K562 (cell line): ENCODE measurements around the gene RCOR2. TPM values are rescaled to one million over a fixed set of nuclear protein-coding genes. Genes with fewer than 3 reads are reported as not detected.

Source experiments
- ATF2 ChIP-seq: sonication (generic); formaldehyde crosslinking; IDR thresholded peaks from 2 replicates; pipeline ENCODE4 v1.8.1; 2022; ENCODE audit warnings: missing genetic modification reagents
- HDAC3 ChIP-seq: fragments of 450-650 bp; IDR thresholded peaks from 2 replicates; pipeline ENCODE4 v1.6.1; 2018; ENCODE audit warnings: borderline replicate concordance, mild to moderate bottlenecking, moderate library complexity; ENCODE audit not compliant: partially characterized antibody
- IFI16 ChIP-seq: fragments of 250-450 bp; sonication (Bioruptor Pico); IDR thresholded peaks from 2 replicates; pipeline ENCODE4 v2.1.2; 2022; ENCODE audit warnings: mild to moderate bottlenecking, inconsistent platforms
- KDM4B ChIP-seq, 2 experiments: fragments of 450-650 bp in 1 of 2; sonication (generic) in 1 of 2; IDR thresholded peaks; 2 replicates each; pipeline ENCODE4 v1.6.1; 2016 to 2017; ENCODE audit warnings: borderline replicate concordance in 2 of 2, antibody characterized with exemption in 1 of 2, low read depth in 1 of 2, mild to moderate bottlenecking in 1 of 2
- NFE2L1 ChIP-seq: fragments of 450-650 bp; IDR thresholded peaks from 2 replicates; pipeline ENCODE4 v1.6.1; 2016; ENCODE audit warnings: missing genetic modification characterization, low read depth, mild to moderate bottlenecking, missing compliant biosample characterization, moderate library complexity, borderline replicate concordance
- POLR2A ChIP-seq: fragments of 450-650 bp; conservative IDR thresholded peaks from 2 replicates; pipeline ENCODE4 v1.6.1; 2016
- POLR3A ChIP-seq: IDR thresholded peaks from 2 replicates; pipeline ENCODE4 v1.6.1; 2011; ENCODE audit warnings: borderline replicate concordance, mild to moderate bottlenecking, moderate library complexity; ENCODE audit not compliant: insufficient read length, insufficient read depth; ENCODE audit errors: extremely low read depth
- RBM14 ChIP-seq: fragments of 200-400 bp; formaldehyde crosslinking; IDR thresholded peaks from 2 replicates; pipeline ENCODE4 v1.6.1; 2018; ENCODE audit warnings: low read depth, mild to moderate bottlenecking, low read length, moderate library complexity, borderline replicate concordance; ENCODE audit not compliant: insufficient read depth
- RBM25 ChIP-seq: fragments of 200-400 bp; formaldehyde crosslinking; IDR thresholded peaks from 2 replicates; pipeline ENCODE4 v1.6.1; 2018; ENCODE audit warnings: low read length, low read depth, moderate library complexity; ENCODE audit not compliant: severe bottlenecking
- RCOR1 ChIP-seq, 2 experiments: IDR thresholded peaks; 2 replicates each; pipeline ENCODE4 v1.6.1; 2012; ENCODE audit warnings: low read depth in 2 of 2, low read length in 2 of 2, borderline replicate concordance in 1 of 2, improper control_type of control experiment in 1 of 2
- TAL1 ChIP-seq: fragments of 450-650 bp; IDR thresholded peaks from 2 replicates; pipeline ENCODE4 v1.6.1; 2016; ENCODE audit warnings: mild to moderate bottlenecking
- TARDBP ChIP-seq: fragments of 450-650 bp; IDR thresholded peaks from 2 replicates; pipeline ENCODE4 v1.6.1; 2016
- TCF15 ChIP-seq: fragments of 250-450 bp; sonication (Bioruptor Pico); IDR thresholded peaks from 2 replicates; pipeline ENCODE4 v1.8.0; 2022; ENCODE audit warnings: moderate library complexity, mild to moderate bottlenecking, inconsistent platforms
- TCF3 ChIP-seq: sonication (generic); formaldehyde crosslinking; IDR thresholded peaks from 2 replicates; pipeline ENCODE4 v1.4.0; 2020; ENCODE audit warnings: mild to moderate bottlenecking, missing genetic modification reagents
- TEAD4 ChIP-seq, 2 experiments: sonication (generic) in 1 of 2; formaldehyde crosslinking in 1 of 2; IDR thresholded peaks; 2 replicates each; pipeline versions ENCODE4 v1.6.1 to v1.8.0; 2012 to 2022; ENCODE audit warnings: borderline replicate concordance in 1 of 2, inconsistent platforms in 1 of 2, low read length in 1 of 2, mild to moderate bottlenecking in 1 of 2, missing genetic modification reagents in 1 of 2
- TSHZ1 ChIP-seq: fragments of 250-450 bp; sonication (Bioruptor Pico); IDR thresholded peaks from 2 replicates; pipeline ENCODE4 v1.4.0; 2020; ENCODE audit warnings: mild to moderate bottlenecking, moderate library complexity
- YY1 ChIP-seq, 3 experiments: IDR thresholded peaks; 2 replicates each; pipeline ENCODE4 v1.6.1; 2011; ENCODE audit warnings: low read length in 2 of 3, mild to moderate bottlenecking in 2 of 3, moderate library complexity in 2 of 3, borderline replicate concordance in 1 of 3, control low read depth in 1 of 3, low read depth in 1 of 3; ENCODE audit not compliant: insufficient read depth in 3 of 3, insufficient replicate concordance in 2 of 3, control insufficient read depth in 1 of 3, insufficient read length in 1 of 3; ENCODE audit errors: extremely low read depth in 1 of 3
- ZNF232 ChIP-seq: sonication (generic); formaldehyde crosslinking; IDR thresholded peaks from 2 replicates; pipeline ENCODE4 v1.8.0; 2022; ENCODE audit warnings: mild to moderate bottlenecking, missing genetic modification reagents
- ZNF24 ChIP-seq: fragments of 450-650 bp; IDR thresholded peaks from 2 replicates; pipeline ENCODE4 v1.6.1; 2016
- ZNF354B ChIP-seq: fragments of 250-450 bp; sonication (Bioruptor Pico); IDR thresholded peaks from 2 replicates; pipeline ENCODE4 v1.4.0; 2020
- ZNF586 ChIP-seq: fragments of 450-650 bp; formaldehyde crosslinking; conservative IDR thresholded peaks from 2 replicates; pipeline ENCODE4 v1.4.0; 2020; ENCODE audit warnings: mild to moderate bottlenecking, moderate library complexity
- ZNF830 ChIP-seq: fragments of 250-450 bp; sonication (Bioruptor Pico); IDR thresholded peaks from 2 replicates; pipeline ENCODE4 v1.5.0; 2021; ENCODE audit warnings: mild to moderate bottlenecking
- polyA plus RNA-seq, 8 experiments: library from polyadenylated mRNA; depleted of rRNA in 4 of 8; stranded (reverse) in 5 of 8; unstranded in 3 of 8; fragments of >200 nt; fragmentation: Nextera tagmentation in 2 of 8; fragmentation: Illumina TruSeq in 1 of 8; extraction: Ambion mirVana in 2 of 8; extraction: Trizol in 1 of 8; gene quantifications; 2 replicates each; pipeline versions ENCODE4 v1.2.1 to v1.2.3, GENCODE V29; 2011 to 2014; ENCODE audit warnings: inconsistent platforms in 1 of 8, missing spikeins in 1 of 8
- total RNA-seq, 7 experiments: library from RNA; depleted of rRNA in 6 of 7; stranded (reverse); fragments of >200 nt in 6 of 7; fragmentation: Illumina TruSeq in 2 of 7; extraction: Trizol in 2 of 7; gene quantifications; 2 replicates each; pipeline versions ENCODE4 v1.2.1 to v1.2.3, GENCODE V29; 2011 to 2021; ENCODE audit warnings: low replicate concordance in 1 of 7

RCOR2 gene
- total and polyA plus RNA-seq, 9 of the 15 experiments (the other 6 are each of a cell fraction or from before 2014, with no cell fraction given) = 0.04 to 6.5 (median 2.5) TPM; not detected in 1

GRCh38 chr11:63871962-63872799 lies 44.8 kb downstream of the RCOR2 start (continued):
- no peak for TF ChIP-seq HDAC3
- no peak for TF ChIP-seq TAL1
- TF ChIP-seq TEAD4 (IDR thresholded peaks at IDR 0.05; ENCODE audit: low read length) = peak; percentile 69
- TF ChIP-seq TEAD4 (CRISPR knock-in tag; IDR thresholded peaks at IDR 0.05; ENCODE audit: borderline replicate concordance) = no peak
- no peak for TF ChIP-seq ZNF232 (CRISPR knock-in tag)
- TF ChIP-seq ZNF586 (CRISPR knock-in tag) = no peak
- TF ChIP-seq RCOR1 (IDR thresholded peaks at IDR 0.05; ENCODE audit: borderline replicate concordance in 1 of 2, low read depth in 2 of 2, low read length in 2 of 2) = peak in 1 of 2 experiments; percentile 82; a peak in 2 of 4 replicates
- TF ChIP-seq NFE2L1 (tag) = no peak
- peak in 2 of 3 experiments; percentile 60 to 81 for TF ChIP-seq YY1 (IDR thresholded peaks at IDR 0.05; ENCODE audit: borderline replicate concordance in 1 of 3, control insufficient read depth in 1 of 3, extremely low read depth in 1 of 3, insufficient read depth in 3 of 3, insufficient read length in 1 of 3, insufficient replicate concordance in 2 of 3, low read depth in 1 of 3, low read length in 2 of 3)
- no peak for TF ChIP-seq POLR3A
- no peak for TF ChIP-seq RBM14
- no peak for TF ChIP-seq ZNF830 (CRISPR knock-in tag)
- no peak for TF ChIP-seq KDM4B (IDR thresholded peaks at IDR 0.05; ENCODE audit: borderline replicate concordance in 2 of 2, low read depth in 1 of 2)
- TF ChIP-seq TSHZ1 (CRISPR knock-in tag) = no peak
- peak; percentile 82; the same call in 1 of the 2 replicates for TF ChIP-seq TARDBP
- no peak for TF ChIP-seq RBM25
- TF ChIP-seq TCF15 (CRISPR knock-in tag) = no peak
- no peak for TF ChIP-seq ZNF354B (CRISPR knock-in tag)
- TF ChIP-seq ZNF24 = peak; percentile 41; the same call in 1 of the 2 replicates
- TF ChIP-seq ATF2 (CRISPR knock-in tag) = no peak
- TF ChIP-seq TCF3 (CRISPR knock-in tag) = 0 out of 2 replicates have a peak, but pooled peaks have one; percentile 34
- no peak for TF ChIP-seq IFI16
- TF ChIP-seq POLR2A = no peak
